Measurements from ENCODE around the gene CDKN1A.

CDKN1A gene

GRCh38 chr6:36700831-36701230, 22.3 kb downstream of the CDKN1A start:
- CTCF ChIA-PET = interaction anchor here (0.8 to 1.0 kb wide), 2 partner anchors 60 to 82 kb away, joined by 3 to 4 read pairs; no protein-coding TSS in a partner anchor
- Histone ChIP-seq H3K36me3 (ENCODE audit: control insufficient read depth in 2 of 2, insufficient read depth in 1 of 2, low read length in 2 of 2) (no peaks in the 10 kb centered on the region), H3K27ac (ENCODE audit: extremely low read depth, low read depth, low read length) (no peak overlapping the region), H3K4me1 (ENCODE audit: control insufficient read depth, insufficient read depth, low read length) (no peaks in the 10 kb centered on the region), H3K9me3 (ENCODE audit: control insufficient read depth, insufficient read depth, low read depth, low read length) (no peaks in the 10 kb centered on the region), H3K4me3 (ENCODE audit: low read depth, low read length) (no peak overlapping the region)
- POLR2A ChIA-PET = no interaction called here
- no peak for TF ChIP-seq PBX3 (CRISPR knock-in tag; IDR thresholded peaks at IDR 0.05)
- no peak for TF ChIP-seq ZNF133 (tag by site-specific recombination; IDR thresholded peaks at IDR 0.05)
- TF ChIP-seq ZNF184 (tag by site-specific recombination; IDR thresholded peaks at IDR 0.05) = no peak
- TF ChIP-seq ZNF677 (tag by site-specific recombination; IDR thresholded peaks at IDR 0.05) = no peak
- no peak for TF ChIP-seq ZNF558 (tag by site-specific recombination; IDR thresholded peaks at IDR 0.05)
- no peak for TF ChIP-seq ZBTB26 (tag by site-specific recombination; optimal IDR thresholded peaks at IDR 0.05)
- TF ChIP-seq ZNF132 (tag by site-specific recombination; IDR thresholded peaks at IDR 0.05; ENCODE audit: borderline replicate concordance) = no peak
- no peak for TF ChIP-seq ZNF37A (tag by site-specific recombination; IDR thresholded peaks at IDR 0.05)
- no peak for TF ChIP-seq ZNF175 (tag by site-specific recombination; IDR thresholded peaks at IDR 0.05)
- no peak for TF ChIP-seq ZNF26 (tag by site-specific recombination; IDR thresholded peaks at IDR 0.05)
- TF ChIP-seq ZNF488 (tag by site-specific recombination; IDR thresholded peaks at IDR 0.05) = no peak
- no peak for TF ChIP-seq ZNF138 (tag by site-specific recombination; IDR thresholded peaks at IDR 0.05; ENCODE audit: borderline replicate concordance)
- TF ChIP-seq ZNF214 (tag by site-specific recombination; IDR thresholded peaks at IDR 0.05; ENCODE audit: borderline replicate concordance) = no peak

- CTCF ChIA-PET = interaction anchor here (0.7 to 1.0 kb wide), 4 partner anchors 55 to 83 kb away, joined by 3 to 4 read pairs (median 3); no protein-coding TSS in a partner anchor
- TF ChIP-seq ZNF449 (tag by site-specific recombination; IDR thresholded peaks at IDR 0.05) (peak; percentile 78), ZNF121 (tag by site-specific recombination; IDR thresholded peaks at IDR 0.05) (no peak)
- POLR2A ChIA-PET = no interaction called here
Measured at GRCh38 chr6:36701401-36701991, 23.0 kb downstream of the CDKN1A start.

More at GRCh38 chr6:36701401-36701991, 23.0 kb downstream of the CDKN1A start:
- Histone ChIP-seq H3K4me3 (ENCODE audit: low read depth, low read length) (no peak overlapping the region), H3K4me1 (ENCODE audit: control insufficient read depth, insufficient read depth, low read length) (no peaks in the 10 kb centered on the region), H3K27ac (ENCODE audit: extremely low read depth, low read depth, low read length) (no peak overlapping the region), H3K36me3 (ENCODE audit: control insufficient read depth in 2 of 2, insufficient read depth in 1 of 2, low read length in 2 of 2) (no peaks in the 10 kb centered on the region), H3K9me3 (ENCODE audit: control insufficient read depth, insufficient read depth, low read depth, low read length) (no peaks in the 10 kb centered on the region)
